Stimulated activated memory B cell treated with anti-CD40 and anti-IgM and Interleukin-4, amounts not matched to agents 10 μg/mL and 1 μg/mL and 100 μg/mL, for 72 hours (primary cell): ENCODE results near the gene HCFC1R1.

ENCODE experiments used
- ATAC-seq: fragments of 150-1000 bp; cut with Tn5 transposase; 2 replicates; pipeline ENCODE4 v1.10.0; 2021
- H3K27ac Mint-ChIP-seq: one replicate; pipeline ENCODE4 v1.8.0; 2022; ENCODE audit warnings: mild to moderate bottlenecking, mixed read lengths
- H3K27me3 Mint-ChIP-seq: one replicate; pipeline ENCODE4 v1.8.0; 2022; ENCODE audit warnings: mixed read lengths
- H3K36me3 Mint-ChIP-seq: one replicate; pipeline ENCODE4 v1.8.0; 2022; ENCODE audit warnings: mixed read lengths
- H3K4me1 Mint-ChIP-seq: one replicate; pipeline ENCODE4 v1.8.0; 2022; ENCODE audit warnings: mixed read lengths
- H3K4me3 Mint-ChIP-seq: one replicate; pipeline ENCODE4 v1.8.0; 2022; ENCODE audit warnings: mild to moderate bottlenecking, moderate library complexity, mixed read lengths
- H3K9me3 Mint-ChIP-seq: one replicate; pipeline ENCODE4 v1.8.0; 2022; ENCODE audit warnings: mixed read lengths

The HCFC1R1 gene

GRCh38 chr16:3019594-3020246, 4.0 kb downstream of the HCFC1R1 start:
- Mint-ChIP-seq H3K27ac (peak overlapping the region; percentile 83), H3K9me3 (no peaks in the 10 kb centered on the region), H3K36me3 (no peaks in the 10 kb centered on the region), H3K27me3 (peaks cover 23% of the 10 kb centered on the region), H3K4me3 (peak overlapping the region; percentile 84), H3K4me1 (peaks cover 51% of the 10 kb centered on the region)
- no peak for ATAC-seq

GRCh38 chr16:3017794-3018506, 5.8 kb downstream of the HCFC1R1 start, which contains the start of gene CLDN6:
TSS of gene CLDN6 (minus strand) at chr16:3018183. CDS start at chr16:3016021, 2,162 bp downstream.
- H3K36me3 Mint-ChIP-seq: no peaks in the 10 kb centered on the region
- H3K9me3 Mint-ChIP-seq: no peaks in the 10 kb centered on the region
- no peak within 1 kb of the TSS for H3K4me3 Mint-ChIP-seq
- H3K27ac Mint-ChIP-seq: no peak within 1 kb of the TSS
- ATAC-seq: no peak
- H3K27me3 Mint-ChIP-seq: peaks cover 40% of the 10 kb centered on the region
- peaks cover 37% of the 10 kb centered on the region for H3K4me1 Mint-ChIP-seq

GRCh38 chr16:3017344-3017743, 6.4 kb downstream of the HCFC1R1 start:
- Mint-ChIP-seq H3K4me1 (peaks cover 31% of the 10 kb centered on the region), H3K27ac (no peak overlapping the region)

GRCh38 chr16:3015865-3016521, 7.7 kb downstream of the HCFC1R1 start:
- Mint-ChIP-seq H3K27ac (no peak overlapping the region), H3K4me3 (no peak overlapping the region), H3K36me3 (no peaks in the 10 kb centered on the region), H3K4me1 (peaks cover 18% of the 10 kb centered on the region), H3K9me3 (no peaks in the 10 kb centered on the region), H3K27me3 (peaks cover 59% of the 10 kb centered on the region)
- no peak for ATAC-seq

More at GRCh38 chr16:3017344-3017743, 6.4 kb downstream of the HCFC1R1 start:
- Mint-ChIP-seq H3K36me3 (no peaks in the 10 kb centered on the region), H3K27me3 (peaks cover 46% of the 10 kb centered on the region), H3K4me3 (no peak overlapping the region), H3K9me3 (no peaks in the 10 kb centered on the region)
- no peak for ATAC-seq

GRCh38 chr16:3014971-3015370, 8.8 kb downstream of the HCFC1R1 start:
- Mint-ChIP-seq H3K36me3 (no peaks in the 10 kb centered on the region), H3K4me3 (no peak overlapping the region), H3K27me3 (peaks cover 61% of the 10 kb centered on the region), H3K27ac (no peak overlapping the region), H3K4me1 (peaks cover 9% of the 10 kb centered on the region), H3K9me3 (no peaks in the 10 kb centered on the region)
- no peak for ATAC-seq

GRCh38 chr16:3013998-3014690, 9.6 kb downstream of the HCFC1R1 start:
- peaks cover 61% of the 10 kb centered on the region for H3K27me3 Mint-ChIP-seq
- H3K4me1 Mint-ChIP-seq: peaks cover 6% of the 10 kb centered on the region
- no peak for ATAC-seq
- no peak overlapping the region for H3K4me3 Mint-ChIP-seq
- H3K27ac Mint-ChIP-seq: no peak overlapping the region
- no peaks in the 10 kb centered on the region for H3K9me3 Mint-ChIP-seq
- H3K36me3 Mint-ChIP-seq: no peaks in the 10 kb centered on the region

GRCh38 chr16:3013491-3013951, 10.2 kb downstream of the HCFC1R1 start:
- no peak overlapping the region for H3K4me3 Mint-ChIP-seq
- H3K36me3 Mint-ChIP-seq: no peaks in the 10 kb centered on the region
- peaks cover 9% of the 10 kb centered on the region for H3K4me1 Mint-ChIP-seq
- no peaks in the 10 kb centered on the region for H3K9me3 Mint-ChIP-seq
- no peak overlapping the region for H3K27ac Mint-ChIP-seq
- peak; percentile 15 for ATAC-seq
- H3K27me3 Mint-ChIP-seq: peaks cover 63% of the 10 kb centered on the region

- no peak for ATAC-seq
- Mint-ChIP-seq H3K4me1 (peaks cover 11% of the 10 kb centered on the region), H3K4me3 (no peak within 1 kb of the TSS), H3K9me3 (no peaks in the 10 kb centered on the region), H3K27me3 (peaks cover 63% of the 10 kb centered on the region), H3K27ac (no peak within 1 kb of the TSS), H3K36me3 (no peaks in the 10 kb centered on the region)
Measured at GRCh38 chr16:3012828-3013420, 10.8 kb downstream of the HCFC1R1 start, which contains the start of gene CLDN9. TSS of gene CLDN9 (plus strand) at chr16:3012923. CDS start at chr16:3013363, 440 bp downstream.

- Mint-ChIP-seq H3K4me1 (peaks cover 16% of the 10 kb centered on the region), H3K4me3 (no peak overlapping the region), H3K27ac (no peak overlapping the region), H3K9me3 (no peaks in the 10 kb centered on the region), H3K27me3 (peaks cover 63% of the 10 kb centered on the region), H3K36me3 (no peaks in the 10 kb centered on the region)
- ATAC-seq: no peak
Measured at GRCh38 chr16:3012246-3012645, 11.5 kb downstream of the HCFC1R1 start.

- peaks cover 23% of the 10 kb centered on the region for H3K4me1 Mint-ChIP-seq
- no peak overlapping the region for H3K4me3 Mint-ChIP-seq
- ATAC-seq: no peak
- H3K36me3 Mint-ChIP-seq: no peaks in the 10 kb centered on the region
- H3K27ac Mint-ChIP-seq: no peak overlapping the region
- H3K27me3 Mint-ChIP-seq: peaks cover 72% of the 10 kb centered on the region
- no peaks in the 10 kb centered on the region for H3K9me3 Mint-ChIP-seq
Measured at GRCh38 chr16:3010510-3010909, 13.2 kb downstream of the HCFC1R1 start.

GRCh38 chr16:3009568-3010390, 14.0 kb downstream of the HCFC1R1 start:
- Mint-ChIP-seq H3K4me3 (no peak overlapping the region), H3K27ac (no peak overlapping the region), H3K9me3 (no peaks in the 10 kb centered on the region), H3K27me3 (peaks cover 78% of the 10 kb centered on the region), H3K36me3 (no peaks in the 10 kb centered on the region), H3K4me1 (peaks cover 27% of the 10 kb centered on the region)
- ATAC-seq: no peak

GRCh38 chr16:3008690-3009037, 15.1 kb downstream of the HCFC1R1 start:
- peaks cover 71% of the 10 kb centered on the region for H3K27me3 Mint-ChIP-seq
- peaks cover 30% of the 10 kb centered on the region for H3K4me1 Mint-ChIP-seq
- no peaks in the 10 kb centered on the region for H3K9me3 Mint-ChIP-seq
- H3K36me3 Mint-ChIP-seq: no peaks in the 10 kb centered on the region
- no peak overlapping the region for H3K4me3 Mint-ChIP-seq
- H3K27ac Mint-ChIP-seq: no peak overlapping the region
- no peak for ATAC-seq

GRCh38 chr16:3007957-3008689, 15.6 kb downstream of the HCFC1R1 start:
- H3K4me1 Mint-ChIP-seq: peaks cover 30% of the 10 kb centered on the region
- no peak for ATAC-seq
- peaks cover 66% of the 10 kb centered on the region for H3K27me3 Mint-ChIP-seq
- H3K27ac Mint-ChIP-seq: no peak overlapping the region
- no peaks in the 10 kb centered on the region for H3K36me3 Mint-ChIP-seq
- no peaks in the 10 kb centered on the region for H3K9me3 Mint-ChIP-seq
- no peak overlapping the region for H3K4me3 Mint-ChIP-seq
